ENCODE measurements around the gene NYAP2.

The NYAP2 gene

DNA sequence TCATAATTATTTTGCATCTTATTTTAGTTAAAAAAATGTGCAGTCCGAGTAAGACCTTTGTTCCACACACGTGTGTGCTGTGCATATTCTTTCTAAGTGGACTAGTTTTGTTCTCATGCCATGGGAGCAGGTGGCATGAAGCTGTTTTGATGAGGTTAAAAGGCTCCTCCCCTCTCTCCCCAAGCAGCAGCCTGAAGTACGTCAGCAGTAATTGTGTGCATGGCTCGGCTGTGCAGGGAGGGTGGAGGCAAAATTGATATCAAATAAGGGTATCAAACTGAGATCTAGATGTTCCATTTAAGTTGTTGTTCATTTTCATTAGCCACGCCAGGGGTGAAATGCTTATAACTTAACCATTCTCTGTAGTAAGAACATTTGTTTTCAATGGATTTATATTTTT lies at the start of gene NYAP2:
Gene NYAP2 (plus strand): TSS at position 207 of the 400 bp plus-strand sequence. CDS start 9,171 bp downstream, outside the sequence.
- DNase-seq (ENCODE audit: low read depth in 2 of 2), result no peak

DNA sequence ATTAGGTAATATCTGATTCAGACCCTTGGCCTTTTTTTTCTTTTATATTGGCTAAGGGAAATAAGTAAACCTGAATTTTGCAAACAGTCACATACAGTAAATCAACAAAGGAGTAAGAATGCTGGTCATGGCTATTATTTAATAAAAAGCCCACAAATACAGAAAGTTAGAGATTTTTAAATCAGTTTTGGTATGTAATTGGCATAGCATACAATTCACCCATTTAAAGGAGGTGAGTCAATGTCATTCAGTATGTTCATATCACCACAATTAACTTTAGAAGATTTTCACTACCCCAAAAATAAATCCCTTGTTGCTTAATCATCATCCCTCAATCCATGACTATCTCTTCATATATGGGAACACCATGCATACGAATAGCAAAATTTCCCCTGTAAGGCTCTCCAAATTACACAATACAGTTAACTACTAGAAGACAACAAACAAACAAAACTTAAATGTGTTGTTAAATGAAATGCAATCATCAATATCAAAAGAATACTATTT lies 45.9 kb upstream of the NYAP2 start:
- no peak for DNase-seq (ENCODE audit: low read depth in 2 of 2)

DNA sequence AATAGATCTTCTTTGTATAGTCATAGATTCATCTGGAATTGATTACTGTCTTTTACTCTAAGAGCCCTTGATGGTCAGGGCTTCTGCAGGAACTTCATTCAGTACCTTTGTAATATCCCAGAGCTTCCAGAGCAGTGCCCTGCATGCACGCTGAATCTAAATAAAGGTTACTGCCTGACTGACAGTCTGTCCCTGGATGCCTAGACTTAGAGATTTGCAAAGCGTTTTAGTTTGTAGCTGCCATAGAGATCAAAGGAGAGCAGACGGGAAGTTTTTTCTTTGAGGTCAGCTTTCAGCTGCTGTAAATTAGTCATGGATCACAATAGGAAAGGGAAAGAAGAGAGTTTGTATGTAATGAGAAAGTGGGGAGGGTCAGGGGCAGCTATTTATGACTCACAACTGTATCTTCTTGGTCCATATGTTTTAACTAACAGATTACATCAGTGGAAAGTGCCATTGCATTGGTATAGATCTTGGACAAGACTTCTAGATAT lies 45.2 kb upstream of the NYAP2 start:
- DNase-seq (ENCODE audit: low read depth in 2 of 2), result no peak

DNA sequence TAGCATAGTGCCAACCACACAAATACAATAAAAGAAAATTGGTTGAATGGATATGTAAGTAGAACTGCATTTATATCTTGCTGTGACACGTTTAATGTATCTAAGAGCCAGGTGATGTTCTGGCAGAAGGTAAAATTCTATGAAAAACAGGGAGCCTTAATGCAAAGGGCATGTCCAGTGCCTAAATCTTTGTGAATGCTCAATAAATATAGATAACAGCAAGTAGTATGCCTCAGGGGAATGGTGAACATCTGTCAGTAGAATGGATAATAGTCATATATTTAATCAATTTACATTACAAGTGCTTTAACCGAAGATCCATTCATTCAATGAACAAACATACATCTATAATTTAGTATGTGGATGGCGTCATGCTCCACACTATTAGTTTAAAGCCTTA lies 43.7 kb upstream of the NYAP2 start:
- no peak for DNase-seq (ENCODE audit: low read depth in 2 of 2)

GRCh38 chr2:225366731-225367130 lies 32.8 kb upstream of the NYAP2 start:
- DNase-seq (ENCODE audit: low read depth in 2 of 2), result no peak

DNA sequence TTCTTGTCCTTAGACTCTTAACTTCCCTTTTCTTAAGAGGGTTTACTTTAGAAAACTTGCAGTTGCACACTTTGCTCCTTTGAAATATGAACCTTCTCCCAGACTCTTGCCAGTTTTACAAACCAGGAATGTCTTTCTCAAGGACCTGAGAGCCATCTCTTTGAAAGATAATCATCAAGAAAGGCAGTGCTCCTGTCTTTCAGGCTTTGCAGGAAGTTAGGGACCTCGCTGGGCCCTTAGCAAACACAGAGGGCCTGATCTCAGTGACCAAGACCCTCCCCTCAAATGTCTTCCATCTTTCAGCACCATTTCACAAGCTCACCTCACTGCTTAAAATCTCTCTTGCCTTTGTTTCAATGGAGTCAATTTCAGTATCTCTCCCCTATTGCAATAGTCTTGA lies 32.0 kb upstream of the NYAP2 start:
- DNase-seq (ENCODE audit: low read depth in 2 of 2), result no peak

DNA sequence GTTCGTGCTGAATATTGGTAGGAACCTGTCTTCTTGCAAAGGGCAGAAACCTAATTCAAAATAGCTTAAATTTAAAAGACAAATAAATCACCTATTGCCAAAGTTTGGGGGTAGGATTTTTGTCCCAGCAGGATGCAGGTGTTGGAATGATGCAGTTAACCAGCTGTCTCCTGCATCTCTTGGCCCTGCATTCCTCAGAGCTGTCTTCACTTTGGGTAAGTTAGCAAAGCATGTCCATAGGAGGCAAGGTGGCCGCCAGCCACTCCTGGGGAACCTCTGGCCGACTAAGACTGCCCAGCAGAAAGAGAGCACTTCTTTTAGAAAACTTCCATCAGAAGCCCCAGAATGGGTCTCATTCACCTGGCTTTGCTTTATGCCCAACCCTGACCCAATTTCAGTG lies 20.5 kb upstream of the NYAP2 start:
- no peak for DNase-seq (ENCODE audit: low read depth in 2 of 2)

DNA sequence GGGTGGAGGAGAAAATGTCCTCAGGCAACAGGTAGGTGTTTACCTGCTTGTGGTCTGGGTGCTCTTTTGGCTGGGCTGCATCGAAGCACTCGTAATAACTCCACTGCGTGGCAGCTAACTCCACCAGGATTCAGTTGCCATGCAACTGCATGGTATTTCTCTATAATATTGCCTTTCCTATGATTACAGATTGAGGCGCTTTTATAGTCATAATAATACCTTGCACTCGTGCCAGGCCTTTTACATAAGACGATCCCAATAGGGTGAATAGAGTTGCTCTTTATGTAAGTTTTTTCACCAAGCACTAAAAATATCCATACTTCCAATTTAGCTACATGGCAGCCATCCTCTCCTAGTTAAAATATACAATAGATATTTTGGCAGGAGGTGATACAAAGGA lies 19.7 kb upstream of the NYAP2 start:
- no peak for DNase-seq (ENCODE audit: low read depth in 2 of 2)

GRCh38 chr2:225381609-225382008 lies 17.9 kb upstream of the NYAP2 start:
- DNase-seq (ENCODE audit: low read depth in 2 of 2), result no peak

DNA sequence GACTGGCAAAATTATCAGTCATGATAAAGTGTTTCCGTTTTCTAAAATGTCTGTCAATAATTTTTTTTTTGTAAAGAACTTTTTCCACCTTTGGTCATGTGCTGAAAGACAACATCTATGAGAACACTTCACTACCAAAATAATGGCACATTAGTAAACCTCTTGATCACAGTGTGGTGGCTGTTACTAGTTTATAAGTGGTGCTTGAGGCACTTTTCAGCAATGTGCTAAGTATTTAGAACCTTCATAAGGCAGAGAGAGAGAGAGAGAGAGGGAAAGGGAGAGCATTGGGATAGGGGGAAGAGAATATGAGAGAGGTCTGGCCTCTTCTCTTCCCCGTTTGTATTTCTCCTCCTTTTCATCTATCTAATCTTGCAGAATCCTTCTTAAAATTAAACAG lies 1.1 kb upstream of the NYAP2 start:
- DNase-seq (ENCODE audit: low read depth in 2 of 2), result no peak

DNA sequence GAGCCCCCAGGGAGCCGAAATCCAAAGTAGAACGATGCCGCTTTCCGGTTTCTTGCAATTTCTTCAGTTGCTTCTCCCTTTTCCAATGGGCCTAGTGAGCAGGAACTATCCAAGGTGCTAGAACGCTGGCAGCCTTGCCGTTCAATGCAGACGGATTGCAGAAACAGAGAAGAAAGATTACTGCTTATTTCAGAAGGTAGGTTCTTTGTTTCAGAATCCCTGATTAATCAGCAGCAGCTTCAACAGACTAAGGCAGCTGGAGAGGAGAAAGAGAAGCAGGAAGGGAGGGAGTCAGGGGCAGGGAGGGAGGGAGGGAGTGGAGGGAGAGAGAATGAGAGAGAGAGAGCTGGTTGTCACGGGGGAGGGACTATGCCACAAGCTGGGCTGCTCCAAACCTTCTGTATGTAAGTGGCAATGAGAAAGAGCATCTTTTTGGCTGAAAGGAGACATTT lies 576 bp downstream of the NYAP2 start:
- DNase-seq (ENCODE audit: low read depth in 2 of 2), result no peak

DNA sequence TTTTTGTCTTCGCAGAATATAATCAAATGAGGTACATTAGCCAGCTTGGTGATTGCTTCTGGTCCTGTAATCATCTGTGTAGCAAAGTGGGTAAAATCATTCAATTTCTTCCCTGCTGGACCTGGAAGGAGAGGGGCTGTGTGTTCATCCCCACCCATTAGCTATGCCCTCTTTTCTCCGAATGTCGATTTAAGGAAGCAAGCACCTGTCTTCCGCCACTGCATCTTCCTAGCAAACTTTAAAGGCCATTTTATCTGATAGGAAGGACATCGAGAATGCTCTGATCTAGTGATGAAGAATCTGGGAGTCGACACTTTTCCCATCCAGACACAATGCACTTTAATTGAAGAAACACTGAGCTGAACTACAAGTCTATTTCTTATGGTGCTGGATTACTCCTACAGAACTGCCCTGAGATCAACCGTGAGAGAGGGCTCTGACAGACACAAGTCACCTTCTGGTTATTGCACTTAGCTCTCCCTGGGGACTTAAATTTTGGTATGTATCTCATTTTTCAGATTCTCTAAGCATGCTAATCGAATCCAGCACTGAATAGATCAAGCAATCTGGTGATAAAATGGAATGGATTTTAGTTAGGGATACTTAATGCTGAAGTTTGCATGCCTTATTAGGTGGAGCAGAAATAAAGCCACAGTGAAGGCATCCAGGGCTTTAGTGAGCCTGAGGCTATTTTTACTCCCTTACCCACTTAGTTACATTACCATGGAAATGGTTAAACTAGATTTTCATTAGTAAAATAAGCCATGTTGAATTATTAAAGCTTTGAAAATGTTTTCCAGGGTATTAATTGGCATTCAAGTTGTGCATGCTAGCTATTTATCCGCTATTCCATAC lies 1.3 kb downstream of the NYAP2 start:
- DNase-seq (ENCODE audit: low read depth in 2 of 2), result no peak

- no peak for DNase-seq (ENCODE audit: low read depth in 2 of 2)
Observed at GRCh38 chr2:225402210-225402776, 2.8 kb downstream of the NYAP2 start.

- no peak for DNase-seq (ENCODE audit: low read depth in 2 of 2)
Observed at GRCh38 chr2:225411452-225411851, 11.9 kb downstream of the NYAP2 start.

- DNase-seq (ENCODE audit: low read depth in 2 of 2), result no peak
Observed at GRCh38 chr2:225413786-225414185, 14.3 kb downstream of the NYAP2 start.

GRCh38 chr2:225414902-225415301 lies 15.4 kb downstream of the NYAP2 start:
- DNase-seq (ENCODE audit: low read depth in 2 of 2), result no peak

GRCh38 chr2:225415341-225415740 lies 15.8 kb downstream of the NYAP2 start:
- DNase-seq (ENCODE audit: low read depth in 2 of 2), result no peak

- DNase-seq (ENCODE audit: low read depth in 2 of 2), result no peak
Observed at GRCh38 chr2:225415792-225416191, 16.3 kb downstream of the NYAP2 start.

DNA sequence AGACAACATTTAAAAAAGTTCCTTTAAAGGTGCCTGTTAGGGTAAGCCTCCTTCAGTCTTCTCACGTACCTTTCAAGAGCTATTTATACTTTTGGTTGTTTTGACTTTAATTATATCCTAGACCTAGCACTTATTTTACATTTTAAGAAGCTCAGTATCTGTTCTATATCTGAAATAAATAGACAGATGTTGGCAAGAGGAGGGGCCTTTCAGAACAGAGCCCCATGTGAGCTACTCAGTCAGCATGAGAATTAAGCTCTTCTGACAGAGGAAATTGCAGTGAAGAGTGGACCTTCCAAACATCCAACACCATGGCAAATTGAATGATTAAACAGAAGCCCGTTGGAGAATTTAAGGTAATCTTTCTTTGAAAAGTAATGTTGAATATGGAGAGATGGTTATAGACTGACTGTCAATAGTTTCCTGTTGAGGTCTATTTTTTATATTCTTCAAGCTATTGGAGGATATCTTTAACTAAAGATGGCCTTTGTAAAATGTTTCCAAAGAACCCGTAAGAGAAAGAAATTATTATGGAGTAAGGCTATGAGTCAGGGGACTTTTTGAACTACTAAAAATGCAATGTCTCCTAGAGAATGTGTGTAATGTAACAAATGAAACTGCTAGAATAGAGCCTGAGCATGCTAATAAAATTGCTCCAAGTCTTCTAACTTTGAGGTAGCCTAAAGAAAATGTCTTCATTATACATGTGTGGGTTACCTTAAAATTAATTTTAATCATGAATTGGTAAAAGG lies 17.3 kb downstream of the NYAP2 start:
- no peak for DNase-seq (ENCODE audit: low read depth in 2 of 2)

DNA sequence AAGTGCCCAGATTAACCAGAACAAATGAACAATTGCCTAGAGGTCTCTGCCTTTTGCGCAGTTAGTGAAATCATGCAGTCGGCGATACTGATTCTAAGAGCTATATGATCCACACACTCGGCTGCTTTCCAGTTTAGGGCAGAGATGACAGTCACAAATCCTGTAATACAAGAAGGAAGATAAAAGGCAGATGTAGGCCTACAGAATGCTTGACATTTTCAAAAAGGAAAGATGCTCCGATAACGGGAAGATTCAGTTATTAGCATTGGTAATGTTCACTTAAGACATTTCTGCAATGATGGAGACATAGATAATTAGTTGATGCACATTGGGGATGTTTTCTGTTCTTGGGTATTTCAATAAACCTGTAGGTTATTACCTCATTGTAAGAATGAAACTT lies 19.5 kb downstream of the NYAP2 start:
- no peak for DNase-seq (ENCODE audit: low read depth in 2 of 2)

DNA sequence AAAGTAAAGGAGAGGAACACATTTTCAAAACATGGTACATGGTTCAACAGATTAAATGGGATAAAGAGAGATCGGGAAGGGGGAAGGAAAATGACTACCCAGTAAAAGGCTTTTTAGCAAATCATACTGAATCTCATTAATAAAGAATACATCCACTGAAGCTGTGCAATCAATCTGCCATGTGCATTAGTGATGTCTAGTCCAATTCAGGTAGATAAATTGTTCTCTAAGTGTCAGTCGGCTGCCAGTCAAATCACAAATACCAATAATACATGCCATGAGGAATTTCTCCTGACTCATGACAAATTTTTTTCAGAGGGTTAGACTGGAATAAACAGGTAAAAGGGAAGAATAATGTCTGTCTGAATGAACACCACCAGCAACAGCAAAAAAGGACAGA lies 22.6 kb downstream of the NYAP2 start:
- DNase-seq (ENCODE audit: low read depth in 2 of 2), result no peak

- no peak for DNase-seq (ENCODE audit: low read depth in 2 of 2)
Observed at GRCh38 chr2:225425284-225425683, 25.8 kb downstream of the NYAP2 start.
